ENCODE measurements around the gene PIP5K1C.

- TF ChIP-seq CTCF (IDR thresholded peaks at IDR 0.05), result no peak
- TF ChIP-seq POLR2A (IDR thresholded peaks at IDR 0.05), result peak; percentile 48
- peak; percentile 33 for TF ChIP-seq EP300 (IDR thresholded peaks at IDR 0.05; ENCODE audit: low read depth)
- peak in 2 of 3 donors; percentile 66 to 87 for TF ChIP-seq POLR2AphosphoS5 (IDR thresholded peaks at IDR 0.05)
Observed at GRCh38 chr19:3720349-3720917, 20.2 kb upstream of the PIP5K1C start.
